GM18502 (cell line): Measurements from ENCODE around the gene CNOT9.

Experiments used
- ATAC-seq: cut with Tn5 transposase; IDR thresholded peaks from one replicate; pipeline ENCODE4 v1.9.1; 2021; ENCODE audit warnings: mild to moderate bottlenecking; ENCODE audit not compliant: unreplicated experiment, poor library complexity

CNOT9 gene

DNA sequence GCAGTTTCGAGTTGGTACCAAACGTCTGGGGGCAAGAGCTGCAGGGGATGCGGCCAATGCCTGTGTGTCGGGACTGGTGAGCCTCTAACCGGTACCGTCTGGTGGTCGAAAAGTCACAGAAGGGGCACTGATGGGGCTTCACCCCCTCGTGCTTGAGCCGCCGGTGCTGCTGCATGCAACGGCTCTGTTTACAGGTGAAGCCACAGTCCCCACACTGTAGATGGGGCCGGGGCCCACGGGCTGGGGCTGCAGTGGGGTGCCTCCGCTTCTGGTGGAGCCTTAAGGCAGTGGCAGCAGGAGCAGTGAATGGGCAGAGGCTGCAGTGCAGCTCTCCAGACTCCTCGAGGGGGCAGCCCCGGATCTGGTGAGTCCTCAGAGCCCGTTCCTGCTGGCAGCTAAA is 74.1 kb downstream of the CNOT9 start:
- no peak for ATAC-seq

DNA sequence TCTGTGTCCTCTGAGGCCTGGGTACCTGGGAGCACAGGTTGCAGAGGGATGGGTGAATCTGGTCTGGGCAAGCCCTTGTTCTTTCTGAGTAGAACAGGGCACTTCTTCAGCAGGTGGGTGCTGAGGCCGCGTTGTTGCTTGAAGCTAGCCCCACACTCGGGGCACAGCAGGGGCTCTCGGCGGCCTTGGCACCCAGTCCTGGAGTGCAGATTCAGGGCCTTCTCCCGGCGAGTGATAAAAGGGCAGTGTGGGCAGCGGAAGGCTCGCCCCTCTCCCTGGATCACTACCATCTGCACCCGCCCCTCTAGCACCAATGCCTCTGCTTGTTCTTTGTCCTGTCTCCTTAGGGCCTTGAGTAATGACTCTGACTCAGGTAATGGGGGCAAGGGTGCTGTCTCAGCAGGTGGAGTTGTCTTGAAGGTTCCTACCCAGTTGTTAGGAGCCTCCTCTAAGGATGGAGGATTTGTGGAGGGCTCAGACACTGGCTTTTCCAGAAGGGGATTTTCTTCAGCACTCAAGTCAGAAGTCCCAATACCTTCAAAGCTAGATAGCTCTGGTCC is 75.2 kb downstream of the CNOT9 start:
- ATAC-seq = no peak

DNA sequence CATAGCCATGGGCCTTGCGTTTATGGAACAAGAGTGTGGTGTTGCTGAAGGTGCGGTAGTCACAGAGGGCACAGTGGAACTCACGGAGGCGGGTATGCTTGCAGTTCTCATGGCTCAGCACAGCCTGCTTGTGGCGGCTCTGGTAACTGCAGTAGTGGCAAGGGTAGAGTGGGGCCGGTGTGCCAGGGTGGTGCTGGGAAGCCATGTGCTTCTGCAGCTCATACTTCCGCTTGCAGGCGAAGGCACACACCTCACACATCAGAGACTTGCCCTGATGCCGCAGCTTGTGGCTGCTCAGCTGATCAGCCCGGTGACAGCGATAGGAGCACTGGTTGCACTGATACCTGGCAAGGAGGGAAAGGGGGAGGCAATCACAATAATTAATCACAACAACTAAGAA is 76.1 kb downstream of the CNOT9 start:
- ATAC-seq = no peak

DNA sequence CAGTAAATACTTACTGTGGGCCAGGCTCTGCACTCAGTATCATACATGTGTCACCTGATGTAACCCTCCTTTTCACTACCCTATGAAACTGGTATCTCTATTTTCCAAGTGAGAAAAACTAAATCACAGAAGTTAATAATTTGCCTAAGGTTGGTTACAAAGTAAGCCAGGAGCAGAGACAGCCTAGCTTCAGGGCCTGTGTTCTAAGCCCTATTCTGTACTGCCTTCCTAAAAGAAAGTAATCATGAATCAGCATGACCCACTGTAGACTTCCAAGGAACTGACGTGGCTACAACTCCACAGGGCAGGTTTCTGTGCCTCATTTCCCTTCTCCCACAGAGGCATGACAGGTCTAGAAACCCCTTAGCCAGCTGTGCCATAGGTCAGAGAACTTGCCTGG is 76.5 kb downstream of the CNOT9 start:
- no peak for ATAC-seq
